ENCODE results near the gene RGS16.

Gene RGS16

DNA sequence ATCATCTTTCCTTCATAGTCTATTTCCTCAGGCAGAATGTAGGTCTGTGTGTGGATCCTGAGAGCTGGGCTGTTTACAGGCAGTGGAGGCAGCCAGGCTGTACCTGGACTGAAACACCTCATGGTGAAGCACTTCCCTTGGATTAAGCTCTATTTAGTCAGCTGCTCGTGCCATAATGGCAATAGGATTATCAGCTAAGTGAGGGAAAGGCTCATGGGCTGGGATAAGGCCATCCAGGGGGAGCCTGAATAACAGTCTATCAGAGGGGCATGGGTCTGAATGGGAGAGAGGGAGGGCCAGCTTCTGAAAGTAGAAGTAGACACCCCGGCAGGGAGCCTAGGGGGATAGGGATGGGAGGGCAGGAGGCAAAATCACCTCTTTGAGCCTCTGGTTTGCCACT lies 23.5 kb downstream of the RGS16 start:
- DNase-seq: no peak

DNA sequence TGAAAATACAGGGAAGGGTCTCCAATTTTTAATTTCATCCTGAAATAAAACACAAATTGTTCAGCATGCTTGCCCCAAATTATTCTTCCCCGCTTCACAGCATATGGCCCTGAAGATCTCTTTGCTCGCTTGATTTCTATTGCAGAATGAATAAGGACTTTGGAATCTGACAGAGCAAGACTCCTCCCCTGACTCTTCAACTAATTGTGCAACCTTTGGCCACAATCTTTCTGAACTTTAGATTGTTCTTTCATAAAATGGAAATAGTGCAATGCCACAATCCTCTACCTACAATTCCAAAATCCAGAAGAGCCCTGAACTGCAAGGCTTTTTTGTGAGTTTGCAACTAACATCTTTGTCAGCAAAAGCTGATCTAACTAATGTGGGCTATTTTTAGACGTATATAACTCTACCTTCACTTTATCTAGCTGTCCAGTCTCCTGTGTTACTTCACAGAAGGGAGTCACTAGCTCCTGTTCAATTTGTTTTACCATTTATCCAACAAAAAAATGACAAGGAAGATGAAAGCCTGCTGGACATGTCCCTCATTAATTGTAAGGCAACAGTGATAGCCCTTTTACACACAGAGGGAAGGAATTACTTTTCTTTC lies 28.5 kb downstream of the RGS16 start:
- DNase-seq: no peak

DNA sequence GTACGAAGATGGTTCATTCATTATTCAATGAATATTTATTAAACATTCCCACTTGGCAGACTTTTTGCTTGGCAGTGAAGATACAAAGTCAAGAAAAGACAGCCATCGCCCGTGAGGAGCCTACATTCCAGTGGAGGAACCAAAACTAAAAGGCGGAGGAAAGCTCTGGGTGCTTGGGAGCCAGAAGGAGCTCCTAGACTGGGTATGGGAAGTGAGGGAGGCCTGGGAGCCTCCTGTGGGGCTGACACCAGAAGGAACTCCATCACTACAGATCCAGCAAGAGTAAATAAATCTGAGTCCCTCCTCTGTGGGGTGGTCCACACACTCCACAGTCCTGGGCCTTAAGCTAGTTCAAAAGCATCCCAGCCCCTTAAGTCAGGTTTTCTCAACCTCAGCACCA lies 30.0 kb downstream of the RGS16 start:
- no peak for DNase-seq

DNA sequence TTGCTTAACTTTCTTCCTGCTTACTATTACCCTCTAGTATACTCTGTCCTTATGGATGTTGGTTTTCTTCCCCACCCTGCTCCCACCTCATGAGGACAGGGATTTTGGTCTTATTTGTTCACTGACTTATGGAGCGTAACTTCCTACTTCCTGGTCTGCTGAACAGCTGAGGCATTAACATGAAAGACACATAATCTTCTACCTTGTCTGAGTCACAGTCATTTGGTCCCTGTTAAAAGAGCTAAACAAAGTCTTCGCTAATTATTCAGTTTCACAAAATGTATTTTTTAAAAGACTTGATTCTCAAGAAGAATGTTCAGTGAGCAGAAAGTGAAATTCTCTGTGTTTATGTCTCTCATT lies 33.6 kb downstream of the RGS16 start:
- no peak for DNase-seq

DNA sequence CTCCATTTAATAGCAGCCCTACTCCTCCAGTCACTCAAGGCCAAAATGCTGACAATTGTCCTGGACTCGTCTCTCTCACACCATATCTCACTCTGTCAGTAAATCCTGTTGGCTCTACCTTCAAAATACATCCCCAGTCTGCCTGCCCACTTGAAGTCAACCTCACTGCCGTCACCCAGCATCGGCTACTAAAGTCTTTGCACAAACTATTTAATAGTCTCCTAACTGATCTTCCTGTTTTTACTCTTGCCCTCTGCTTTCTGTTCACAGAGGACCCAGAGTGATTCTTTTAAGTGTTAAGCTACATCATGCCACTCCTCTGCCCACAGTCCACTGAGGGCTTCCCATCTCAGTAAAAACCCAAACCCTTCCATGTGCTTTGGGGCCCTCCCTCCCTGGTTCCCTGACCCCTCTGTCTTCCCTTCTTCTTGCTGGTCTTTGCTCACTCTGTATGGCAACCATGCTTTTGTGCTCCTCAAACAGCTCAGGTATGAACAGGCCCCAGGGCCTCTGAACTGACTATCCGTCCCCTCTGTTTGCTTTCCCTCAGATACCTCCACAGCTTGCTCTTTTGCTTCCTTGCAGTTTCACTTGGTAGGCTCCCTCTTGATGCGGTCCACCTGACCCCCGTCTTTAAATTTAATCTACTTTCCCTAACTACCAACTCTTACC lies 34.1 kb downstream of the RGS16 start:
- no peak for DNase-seq

DNA sequence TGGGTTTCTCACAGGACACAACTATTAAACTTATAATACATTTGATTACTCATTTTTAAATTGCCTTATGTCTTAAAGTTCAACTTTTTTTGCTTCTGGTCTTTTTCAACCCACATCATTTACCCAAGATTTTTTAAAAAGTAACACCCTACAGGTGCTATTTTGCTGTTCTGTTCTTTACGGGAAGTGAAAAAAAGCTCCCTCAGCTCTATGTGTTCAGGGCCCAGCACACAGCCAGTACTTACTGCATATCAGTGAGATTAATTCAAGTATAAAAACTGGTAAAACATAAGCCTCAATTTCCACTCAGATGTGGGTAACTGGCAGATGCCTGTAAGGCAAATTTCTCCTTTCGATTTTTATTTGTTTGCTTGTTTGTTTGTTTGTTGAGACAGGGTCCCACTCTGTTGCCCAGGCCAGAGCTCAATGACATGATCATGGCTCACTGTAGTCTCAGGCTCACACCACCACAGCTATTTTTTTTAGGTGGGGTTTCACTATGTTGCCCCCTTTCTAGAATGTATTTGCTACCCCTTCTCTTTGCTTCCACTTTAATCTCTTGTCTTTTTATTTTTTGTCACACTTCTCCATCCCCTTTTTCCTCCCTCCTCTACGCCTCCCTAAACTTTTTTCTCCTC lies 35.4 kb downstream of the RGS16 start:
- no peak for DNase-seq

DNA sequence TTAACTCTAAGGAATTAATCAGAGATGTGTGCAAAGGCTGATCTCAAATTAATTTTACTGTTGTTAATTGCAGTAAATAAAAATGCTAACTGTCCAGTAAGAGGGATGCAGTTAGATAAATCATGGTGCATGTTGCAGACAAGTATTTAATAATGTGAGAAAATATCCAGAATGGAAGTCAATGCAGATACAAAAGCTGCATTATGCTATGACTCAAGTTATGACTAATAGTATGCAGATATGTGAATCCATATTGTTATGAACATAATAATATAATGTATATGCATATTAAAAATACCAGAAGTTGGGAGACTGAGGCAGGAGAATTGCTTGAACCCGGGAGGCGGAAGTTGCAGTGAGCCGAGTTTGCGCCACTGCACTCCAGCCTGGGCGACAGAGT lies 36.6 kb downstream of the RGS16 start:
- DNase-seq: no peak

DNA sequence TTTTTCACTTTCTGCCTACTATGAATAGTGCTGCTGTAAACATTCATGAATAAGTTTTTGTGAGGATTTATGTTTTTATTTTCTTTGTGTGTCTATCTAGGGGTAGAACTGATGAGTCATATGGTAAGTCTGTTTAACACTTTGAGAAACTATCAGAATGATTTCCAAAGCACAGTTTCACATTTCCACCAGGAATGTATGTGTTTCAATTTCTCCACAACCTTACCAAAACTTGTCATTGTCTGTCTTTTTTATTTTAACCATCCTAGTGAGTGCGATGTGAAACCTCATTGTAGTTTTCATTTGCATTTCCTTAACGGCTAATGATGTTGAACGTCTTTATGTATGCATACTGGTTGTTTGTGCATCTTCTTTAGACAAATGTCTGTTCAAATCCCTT lies 38.7 kb downstream of the RGS16 start:
- DNase-seq: no peak

DNA sequence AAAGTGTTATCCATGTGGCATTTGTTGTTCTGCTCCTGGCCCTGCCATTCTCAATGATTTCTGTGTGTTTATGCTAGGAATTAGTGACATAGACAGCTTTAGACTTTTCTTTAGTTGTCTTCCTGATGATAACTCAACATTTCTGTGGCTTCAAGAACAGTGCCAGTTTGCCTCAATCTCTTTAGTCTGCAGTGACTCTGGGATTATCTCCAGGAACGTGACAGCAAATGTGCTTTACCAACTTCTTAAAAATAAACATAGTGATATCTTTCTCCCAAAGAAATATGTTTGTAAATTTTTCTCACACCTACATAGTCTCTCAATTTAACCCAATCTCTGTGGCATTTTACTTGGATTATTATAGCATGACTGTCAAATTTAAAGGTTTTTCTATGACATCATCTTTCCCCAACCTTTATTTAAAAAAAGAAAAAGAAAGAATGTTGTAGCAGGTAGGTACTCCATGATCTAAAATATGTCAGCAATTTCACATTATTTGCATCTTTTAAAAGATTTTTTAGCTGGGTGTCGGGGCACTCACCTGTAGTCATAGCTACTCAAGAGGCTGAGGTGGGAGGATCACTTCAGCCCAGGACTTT lies 39.7 kb downstream of the RGS16 start:
- DNase-seq: no peak

DNA sequence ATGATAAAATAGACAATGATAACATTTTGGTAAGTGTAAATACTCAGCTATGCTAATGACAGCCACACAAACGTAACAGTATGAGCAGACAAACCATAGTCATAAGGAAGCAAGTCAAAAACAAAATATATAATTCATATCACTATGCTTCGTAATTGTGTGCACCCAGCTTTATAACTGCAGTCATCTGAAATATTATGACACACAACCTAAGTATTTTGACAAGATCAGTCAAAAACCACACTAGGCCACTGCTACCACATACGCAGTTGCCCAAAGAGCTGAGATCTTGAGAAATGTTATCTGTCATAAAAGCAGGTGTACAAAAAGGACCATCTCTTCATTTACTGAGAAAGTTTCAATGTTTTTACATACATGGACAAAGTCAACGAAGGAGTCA lies 41.1 kb downstream of the RGS16 start:
- no peak for DNase-seq

DNA sequence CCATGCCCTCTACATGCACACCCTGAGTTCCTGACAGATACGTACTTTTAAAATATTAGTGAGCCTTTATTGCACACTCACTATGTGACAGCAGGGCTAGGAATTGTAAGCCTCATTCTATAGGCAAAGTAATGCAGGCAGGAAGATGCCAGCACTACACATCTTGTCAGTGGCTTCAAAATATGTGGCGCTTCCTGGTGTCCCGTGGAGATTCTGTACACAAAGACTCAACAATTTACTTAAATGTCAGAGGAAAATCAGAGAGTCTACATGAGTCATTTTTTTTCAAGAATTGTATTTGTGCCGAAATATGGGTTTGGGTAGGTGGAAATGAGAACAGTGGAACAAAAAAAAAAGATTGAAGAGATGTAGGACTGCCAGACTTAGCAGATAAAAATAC lies 42.7 kb downstream of the RGS16 start:
- DNase-seq: no peak

DNA sequence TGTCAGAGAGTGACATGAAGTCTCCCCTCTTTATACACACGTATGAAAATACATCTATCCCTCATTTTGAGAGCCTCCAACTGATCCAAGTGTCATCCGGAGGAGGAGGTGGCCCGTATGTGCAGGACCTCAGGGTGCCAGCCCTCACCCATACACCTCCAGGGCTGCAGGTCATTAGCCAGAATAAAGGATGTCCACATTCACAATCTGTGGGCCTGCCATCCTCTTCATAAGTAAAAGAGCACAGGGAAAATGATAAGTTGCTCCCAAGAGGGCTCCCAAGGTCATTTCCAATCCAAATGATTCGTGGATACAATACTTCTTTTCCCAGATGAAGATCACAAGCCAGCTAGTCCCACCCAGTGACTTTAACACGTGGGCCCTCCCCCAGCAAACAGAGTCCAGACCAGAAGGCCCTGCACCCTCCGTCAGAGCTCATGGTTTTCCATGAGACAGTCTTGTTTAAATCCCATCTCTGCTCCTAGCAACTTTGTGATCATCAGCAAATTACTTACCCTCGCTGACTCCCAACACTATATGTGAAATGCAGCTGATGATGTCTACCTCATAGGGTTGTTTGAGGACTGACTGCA lies 43.7 kb downstream of the RGS16 start:
- DNase-seq: no peak

DNA sequence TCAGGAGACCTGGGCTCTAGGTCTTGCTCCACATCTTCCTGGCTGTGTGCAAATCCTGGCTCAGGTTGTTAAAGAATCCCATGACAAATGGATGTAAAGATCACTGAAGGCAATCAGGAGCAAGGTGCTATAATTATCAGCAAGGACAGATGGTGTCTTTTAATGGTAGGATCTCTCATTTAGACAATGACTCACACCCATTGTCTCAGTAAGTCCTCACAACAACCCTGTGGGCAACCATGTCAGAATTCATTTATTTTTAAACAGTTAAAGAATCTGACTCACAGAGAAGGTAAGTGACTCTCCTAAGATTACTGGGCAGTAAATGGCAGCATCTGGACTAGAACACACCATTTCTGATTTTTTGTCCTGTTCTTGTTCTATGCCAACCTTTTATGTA lies 47.9 kb downstream of the RGS16 start:
- no peak for DNase-seq

DNA sequence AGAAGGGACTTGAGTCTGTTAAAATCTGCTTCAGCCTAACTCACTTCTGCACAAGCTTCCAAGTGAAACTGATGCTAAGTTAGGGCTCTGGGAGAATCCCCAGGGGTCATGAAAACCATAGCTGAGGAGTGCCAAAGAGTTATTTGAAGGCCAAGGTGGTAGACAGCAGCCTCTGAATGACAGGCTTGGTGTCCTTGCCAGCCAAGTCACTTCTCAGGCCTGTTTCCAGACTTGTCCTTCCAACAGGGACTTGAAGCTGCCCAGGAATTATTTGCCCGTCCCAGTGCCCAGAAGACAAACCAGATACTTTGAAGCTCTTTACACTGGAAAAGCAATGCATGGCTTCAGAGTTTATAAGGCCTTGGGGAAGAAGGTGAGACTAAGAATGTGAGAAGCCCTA lies 48.7 kb downstream of the RGS16 start:
- no peak for DNase-seq

DNA sequence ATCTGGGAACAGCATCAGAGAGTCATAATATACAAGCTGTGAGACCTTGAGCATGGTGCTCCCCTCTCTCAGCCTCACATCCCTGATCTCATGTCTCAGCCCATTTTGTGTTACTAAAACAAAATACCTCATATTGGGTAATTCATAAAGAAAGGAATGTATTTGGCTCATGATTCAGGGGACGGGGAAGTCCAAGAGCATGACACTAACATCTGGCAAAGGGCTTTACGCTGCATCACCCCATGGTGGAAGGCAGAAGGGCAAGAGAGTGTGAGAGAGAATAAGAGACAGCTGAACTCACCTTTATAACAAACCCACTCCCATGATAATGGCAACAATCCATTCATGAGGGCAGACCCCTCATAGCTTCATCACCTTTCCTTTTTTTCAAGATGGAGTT lies 51.7 kb downstream of the RGS16 start:
- no peak for DNase-seq

DNA sequence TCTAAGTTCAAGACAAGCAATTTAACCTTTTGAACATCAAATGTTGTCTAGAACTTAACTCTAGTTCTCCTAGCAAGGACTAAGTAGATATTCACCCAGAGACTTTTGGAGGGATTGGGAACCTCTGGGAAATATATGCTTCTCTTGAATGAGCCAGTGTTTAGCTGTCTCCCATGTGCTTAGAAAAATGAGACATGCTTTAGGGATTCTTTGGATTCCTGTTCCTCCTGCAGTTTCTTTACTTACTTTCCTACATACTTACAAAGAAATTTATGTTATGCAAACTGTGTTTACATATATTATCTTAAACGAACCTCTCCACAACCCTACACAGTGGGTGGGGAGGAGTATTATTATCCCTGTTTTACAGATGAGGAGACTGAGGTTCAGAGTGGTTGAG lies 54.4 kb downstream of the RGS16 start:
- no peak for DNase-seq

DNA sequence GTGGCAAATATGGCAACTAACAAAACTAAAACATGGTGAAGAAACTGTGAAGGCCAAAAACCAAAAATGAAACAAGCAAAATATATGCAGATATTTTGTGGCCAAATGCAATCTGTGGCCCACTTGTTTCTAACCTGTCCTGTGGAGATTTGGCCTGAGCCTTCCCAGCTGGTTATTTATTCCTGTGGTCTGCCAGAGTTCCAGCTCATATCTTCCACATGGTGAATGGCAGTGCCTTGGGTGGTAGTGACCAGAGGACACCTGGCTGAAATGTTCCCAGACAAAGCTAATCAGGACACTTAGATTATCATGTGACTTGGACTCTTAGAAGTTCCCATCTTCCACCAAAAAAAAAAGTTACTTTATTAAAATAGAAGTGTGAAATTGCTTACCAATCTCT lies 54.8 kb downstream of the RGS16 start:
- no peak for DNase-seq
